ELF-1 (cell line): ENCODE data around the gene MAN1C1.
"Not testable (repeated sequence)": the region's sequence is repeated elsewhere in the genome, so short reads cannot be mapped to it uniquely, and the experiment has no call there.

ENCODE experiments used
- DNase-seq: peaks from one replicate; pipeline ENCODE4 v3.0.0-alpha.2; 2016; ENCODE audit warnings: low read depth, low spot score

Gene MAN1C1

DNA sequence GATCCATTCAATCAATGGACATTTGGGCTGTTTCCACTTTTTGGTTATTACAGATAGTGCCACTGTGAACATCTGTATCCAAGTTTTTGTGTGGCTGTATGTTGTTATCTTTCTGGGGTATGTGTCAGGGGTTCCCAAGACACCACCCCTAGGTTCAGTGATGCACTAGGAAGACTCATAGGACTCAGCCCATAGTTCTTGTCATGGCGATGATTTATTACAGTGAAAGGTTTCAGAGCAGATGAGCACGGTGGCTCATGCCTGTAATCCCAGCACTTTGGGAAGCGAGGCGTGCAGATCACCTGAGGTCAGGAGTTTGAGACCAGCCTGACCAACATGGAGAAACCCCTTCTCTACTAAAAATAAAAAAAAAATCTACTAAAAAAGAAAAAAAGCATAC is 64.1 kb downstream of the MAN1C1 start:
- no peak for DNase-seq

GRCh38 chr1:25682059-25682601 is 65.5 kb downstream of the MAN1C1 start:
- DNase-seq, result no peak

- DNase-seq, result no peak
These were observed 66.6 kb downstream of the MAN1C1 start for GRCh38 chr1:25683177-25683576.

GRCh38 chr1:25683731-25684130 is 67.1 kb downstream of the MAN1C1 start:
- no peak for DNase-seq

GRCh38 chr1:25684216-25684965 is 67.8 kb downstream of the MAN1C1 start:
- DNase-seq, result no peak

GRCh38 chr1:25685211-25685750 is 68.7 kb downstream of the MAN1C1 start:
- DNase-seq, result no peak

DNA sequence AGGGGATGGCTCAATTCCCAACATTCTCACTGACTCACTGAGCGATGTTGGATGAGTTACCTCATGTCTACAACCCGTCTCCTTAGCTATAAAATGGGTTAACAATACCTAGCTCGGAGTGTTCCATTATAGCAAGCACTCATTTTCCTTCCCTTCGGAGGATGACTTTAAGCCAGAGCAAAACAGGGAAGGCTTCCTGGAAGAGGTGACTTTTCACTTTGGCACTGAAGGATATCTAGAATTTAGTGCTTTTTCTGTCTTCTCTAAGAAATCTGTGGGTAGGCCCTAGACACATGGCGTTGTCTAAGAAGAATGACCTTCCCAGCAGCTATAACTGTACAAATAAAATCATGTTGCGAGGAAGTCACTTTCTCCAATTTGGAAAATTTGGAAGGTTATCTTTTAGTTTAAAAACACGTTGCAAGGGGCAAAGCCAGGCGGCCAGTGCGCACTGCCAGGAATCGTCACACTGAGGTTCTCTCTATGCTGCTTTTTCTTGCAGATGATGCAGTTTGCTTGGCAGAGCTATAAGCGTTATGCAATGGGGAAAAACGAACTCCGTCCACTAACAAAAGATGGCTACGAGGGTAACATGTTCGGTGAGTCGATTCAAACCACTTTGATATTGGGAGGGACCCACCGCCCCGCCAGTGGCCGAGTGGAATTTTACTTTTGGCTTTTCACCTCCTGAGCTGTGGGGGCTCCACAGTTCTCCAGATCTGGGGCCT is 69.5 kb downstream of the MAN1C1 start:
- DNase-seq, result no peak

DNA sequence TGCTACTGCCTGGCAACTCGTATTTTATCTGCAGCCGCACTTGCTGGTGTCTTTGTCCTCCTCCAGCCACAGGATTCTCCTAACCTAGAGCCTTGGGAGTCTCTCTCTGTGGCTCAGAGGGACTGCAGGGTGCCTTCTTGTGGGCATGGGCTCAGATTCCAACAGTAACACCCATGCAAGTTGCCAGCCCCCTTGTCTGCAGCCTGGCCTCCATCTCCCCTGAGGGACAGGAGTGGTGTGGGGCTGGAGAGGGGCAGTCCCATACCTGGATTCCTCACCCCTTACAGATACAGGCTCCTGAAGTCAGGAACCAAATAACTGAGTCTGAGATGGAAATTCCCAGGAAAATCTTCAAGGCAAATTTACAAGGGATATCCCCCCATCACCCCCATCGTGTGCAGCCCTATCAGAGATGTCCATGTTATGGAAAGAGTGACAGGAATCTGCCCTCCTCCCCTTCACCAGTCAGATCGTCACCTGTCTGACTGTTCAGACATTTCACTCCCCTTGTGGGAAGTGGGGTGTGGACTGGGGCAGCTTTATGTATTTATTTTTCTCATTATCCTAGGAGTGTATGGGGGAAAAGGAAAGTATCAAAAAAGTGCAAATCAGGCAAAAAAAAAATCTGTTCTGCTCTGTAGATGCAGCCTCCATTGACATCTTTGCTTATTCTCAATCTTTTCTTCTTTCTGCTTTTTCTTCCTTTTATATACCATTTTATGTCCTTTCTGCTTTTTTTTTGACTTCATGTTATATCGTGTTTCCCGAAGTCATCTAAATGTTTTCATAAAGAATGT is 70.8 kb downstream of the MAN1C1 start:
- DNase-seq, result no peak

DNA sequence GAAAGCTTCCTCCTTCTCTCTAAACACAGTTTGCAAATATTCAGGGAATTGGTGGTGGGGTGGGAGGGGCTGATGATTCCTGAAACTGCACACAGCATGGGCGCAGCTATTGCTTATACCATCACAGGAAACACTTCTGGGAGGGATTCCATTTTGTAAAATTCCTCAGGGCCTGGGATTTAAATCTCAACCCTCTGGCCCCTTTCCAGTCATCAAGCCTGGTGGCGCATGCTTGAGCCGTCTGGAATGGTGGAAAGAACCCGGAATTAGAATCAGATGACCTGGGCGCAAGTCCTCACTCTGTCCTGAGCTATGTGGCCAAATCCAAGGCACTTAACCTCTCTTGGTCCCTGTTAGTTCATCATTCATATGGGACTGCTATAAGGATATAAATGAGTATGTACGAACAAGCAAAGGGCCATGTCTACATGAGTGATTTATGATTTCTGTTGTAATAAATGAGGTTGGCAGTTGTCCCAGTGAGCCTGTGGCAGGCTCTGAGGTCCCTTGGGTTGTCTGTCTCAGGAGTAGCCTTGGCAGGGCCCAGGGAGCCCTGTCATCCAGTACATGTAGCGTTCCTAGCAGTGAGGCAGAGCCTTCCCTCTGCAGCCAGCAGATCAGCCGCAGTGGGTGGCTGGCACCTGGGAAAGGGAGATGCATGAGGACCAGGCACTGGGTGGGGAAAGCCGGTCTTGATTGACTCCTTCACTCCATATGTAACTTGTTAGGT is 72.0 kb downstream of the MAN1C1 start:
- no peak for DNase-seq

DNA sequence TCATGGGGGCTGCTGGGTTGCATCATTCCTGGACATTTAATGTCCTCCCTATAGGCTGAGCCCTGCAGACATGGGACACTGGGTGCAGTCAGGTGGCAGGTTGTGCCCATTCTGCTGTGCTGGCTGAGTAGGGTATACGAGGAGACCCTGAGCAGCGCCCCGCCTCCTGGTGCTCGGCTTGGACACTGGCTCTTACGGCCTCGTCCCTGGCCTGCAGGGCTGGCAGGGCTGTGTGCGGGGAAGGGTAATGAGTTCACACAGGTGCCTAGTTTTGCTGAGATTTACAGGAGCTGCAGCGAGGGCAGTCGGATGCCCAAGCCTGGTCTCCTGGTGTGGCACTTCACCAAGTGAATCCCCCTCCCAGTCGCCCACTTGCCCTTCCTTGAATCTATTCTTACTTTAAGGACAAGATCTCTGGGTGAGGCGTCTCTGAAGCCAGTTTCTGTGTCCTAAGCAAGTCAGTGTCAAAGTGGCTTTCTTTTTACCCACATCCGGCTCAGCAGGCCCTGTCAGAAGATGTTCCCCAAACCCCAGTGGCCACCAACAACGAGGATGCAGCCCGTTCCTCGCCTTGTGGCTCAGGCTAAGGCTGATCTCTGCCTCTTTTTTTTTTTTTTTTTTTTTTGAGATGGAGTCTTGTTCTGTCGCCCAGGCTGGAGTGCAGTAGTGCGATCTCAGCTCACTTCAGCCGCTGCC is 73.2 kb downstream of the MAN1C1 start:
- no peak for DNase-seq

GRCh38 chr1:25690396-25690956 is 73.9 kb downstream of the MAN1C1 start:
- no peak for DNase-seq

DNA sequence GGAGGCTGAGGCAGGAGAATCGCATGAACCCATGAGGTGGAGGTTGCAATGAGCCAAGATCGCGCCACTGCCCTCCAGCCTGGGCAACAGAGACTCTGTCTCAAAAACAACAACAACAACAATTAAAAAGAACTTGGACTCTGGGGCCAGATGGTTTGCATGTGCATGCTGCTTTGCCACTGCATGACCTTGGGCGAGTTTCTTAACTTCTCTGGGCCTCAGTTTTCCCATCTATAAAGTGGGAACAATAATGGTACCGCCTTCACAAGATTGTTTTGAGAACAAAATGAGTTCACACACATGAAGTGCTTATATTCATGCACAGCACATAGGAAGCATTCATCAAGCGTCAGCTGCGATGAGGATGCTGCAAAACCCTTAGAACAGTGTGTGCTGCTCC is 74.6 kb downstream of the MAN1C1 start:
- DNase-seq, result no peak

GRCh38 chr1:25692560-25692959 is 76.0 kb downstream of the MAN1C1 start:
- DNase-seq, result peak; percentile 68

DNA sequence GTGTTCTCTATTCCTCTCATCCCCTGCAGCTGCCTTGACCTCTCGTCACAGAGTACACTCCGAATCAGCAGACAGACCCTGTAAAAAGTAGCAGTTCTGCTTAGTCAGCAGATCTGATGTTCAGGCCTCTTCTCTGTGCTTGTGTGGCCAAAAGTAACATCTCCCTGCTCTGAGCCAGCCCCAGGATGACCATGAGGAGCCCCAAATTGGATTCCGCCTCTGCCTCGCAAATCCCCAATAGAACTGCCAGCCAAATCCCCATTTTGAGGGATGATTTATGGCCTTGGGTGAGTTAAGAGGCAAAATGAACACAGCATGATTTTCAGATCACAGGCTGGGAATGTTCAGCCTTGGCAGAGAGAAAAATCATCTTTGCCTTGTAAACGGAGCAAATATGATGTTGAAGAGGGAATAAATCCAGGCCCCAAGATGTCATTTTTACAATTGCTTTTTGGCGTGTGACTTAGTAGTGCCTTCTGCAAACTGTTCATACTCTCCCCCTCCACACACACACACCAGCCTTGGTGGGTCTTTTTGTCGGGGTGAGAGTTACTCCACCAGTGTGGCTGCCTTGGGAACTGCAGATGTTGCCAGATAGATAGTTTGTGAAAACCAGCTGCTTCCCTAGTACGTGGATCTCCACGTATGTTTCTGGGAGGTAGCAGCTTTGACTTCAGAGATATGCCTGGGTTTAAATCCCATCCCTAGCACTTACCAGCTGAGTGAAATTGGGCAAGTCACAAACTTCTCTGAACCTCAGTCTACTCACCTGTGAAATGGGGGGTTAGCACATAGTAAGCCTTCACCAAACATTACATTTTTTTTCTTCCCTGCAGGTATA is 77.8 kb downstream of the MAN1C1 start:
- no peak for DNase-seq

GRCh38 chr1:25695090-25695770 is 78.6 kb downstream of the MAN1C1 start:
- DNase-seq, result peak; percentile 91

- no peak for DNase-seq
These were observed 79.2 kb downstream of the MAN1C1 start for GRCh38 chr1:25695771-25696311.

DNA sequence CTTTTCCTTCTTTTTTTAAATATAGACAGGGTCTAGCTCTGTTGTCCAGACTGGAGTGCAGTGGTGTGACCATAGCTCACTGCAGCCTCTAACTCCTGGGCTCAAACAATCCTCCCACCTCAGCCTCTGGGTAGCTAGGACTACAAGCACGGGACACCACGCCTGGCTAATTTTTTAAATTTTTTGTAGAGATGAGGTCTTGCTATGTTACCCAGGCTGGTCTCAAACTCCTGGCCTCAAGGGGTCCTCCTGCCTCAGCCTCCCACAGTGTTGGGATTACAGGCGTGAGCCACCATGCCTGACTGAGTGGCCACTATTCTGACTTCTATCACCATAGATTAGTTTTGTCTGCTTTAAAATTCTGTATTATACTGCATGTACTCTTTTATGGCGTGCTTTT is 80.1 kb downstream of the MAN1C1 start:
- DNase-seq, result not testable (repeated sequence)

- no peak for DNase-seq
These were observed 81.0 kb downstream of the MAN1C1 start for GRCh38 chr1:25697435-25698217.
